Left ventricle myocardium inferior (tissue), 1 donor: ENCODE data around the gene KDELR3. TPM values are rescaled to one million over a fixed set of nuclear protein-coding genes. Genes with fewer than 3 reads are reported as not detected.

ENCODE experiments used
- DNase-seq: peaks from one replicate; pipeline ENCODE4 v3.0.0-alpha.2; 2020
- H3K27ac ChIP-seq: fragments of 200-600 bp; replicated peaks from 2 replicates; pipeline ENCODE4 v1.8.0; 2021
- H3K27me3 ChIP-seq: fragments of 200-600 bp; 2 replicates; pipeline ENCODE4 v1.8.0; 2021; ENCODE audit warnings: low read depth
- H3K36me3 ChIP-seq: fragments of 200-600 bp; 2 replicates; pipeline ENCODE4 v1.8.0; 2021
- H3K4me1 ChIP-seq: fragments of 200-600 bp; 2 replicates; pipeline ENCODE4 v1.8.0; 2021
- H3K4me3 ChIP-seq: fragments of 200-600 bp; 2 replicates; pipeline ENCODE4 v1.8.0; 2021; ENCODE audit warnings: mild to moderate bottlenecking, moderate library complexity
- H3K9me3 ChIP-seq: fragments of 200-600 bp; replicated peaks from 2 replicates; pipeline ENCODE4 v1.8.0; 2021
- CTCF ChIP-seq: fragments of 200-600 bp; IDR thresholded peaks from 2 replicates; pipeline ENCODE4 v1.8.0; 2021; ENCODE audit warnings: antibody characterized with exemption, mild to moderate bottlenecking, borderline replicate concordance
- intact Hi-C: fragments of 100-400 bp; cut with micrococcal nuclease; formaldehyde crosslinking; loops from one replicate; pipeline ENCODE4 v1.11.0; 2022
- total RNA-seq: library from RNA; stranded (reverse); fragmentation: NEBNext Ultra II Directional; extraction: Animal tissue kit (Norgen Biotek cat#: 25700); gene quantifications from one replicate; pipeline ENCODE4 v1.2.1, GENCODE V29; 2021
- donor health status: DM: no; HTN: yes; CAD: no; lungs with severe emphysema.

KDELR3 gene
- total RNA-seq, 1 donor from 2014 or later: 6.0 TPM

GRCh38 chr22:38471237-38471636, 3.3 kb downstream of the KDELR3 start:
- H3K27ac ChIP-seq: no peak overlapping the region
- intact Hi-C loops: no loop called here
- H3K4me3 ChIP-seq: no peak overlapping the region
- no peaks in the 10 kb centered on the region for H3K36me3 ChIP-seq
- DNase-seq: no peak
- TF ChIP-seq CTCF: no peak
- peaks cover 21% of the 10 kb centered on the region for H3K4me1 ChIP-seq
- H3K27me3 ChIP-seq: no peaks in the 10 kb centered on the region
- H3K9me3 ChIP-seq: no peaks in the 10 kb centered on the region

GRCh38 chr22:38474003-38474607, 6.2 kb downstream of the KDELR3 start:
- TF ChIP-seq CTCF: no peak
- DNase-seq: no peak
- H3K4me1 ChIP-seq: peaks cover 3% of the 10 kb centered on the region
- no peaks in the 10 kb centered on the region for H3K27me3 ChIP-seq
- no peaks in the 10 kb centered on the region for H3K9me3 ChIP-seq
- no peak overlapping the region for H3K27ac ChIP-seq
- no peak overlapping the region for H3K4me3 ChIP-seq
- intact Hi-C loops: no loop called here
- no peaks in the 10 kb centered on the region for H3K36me3 ChIP-seq

DNA sequence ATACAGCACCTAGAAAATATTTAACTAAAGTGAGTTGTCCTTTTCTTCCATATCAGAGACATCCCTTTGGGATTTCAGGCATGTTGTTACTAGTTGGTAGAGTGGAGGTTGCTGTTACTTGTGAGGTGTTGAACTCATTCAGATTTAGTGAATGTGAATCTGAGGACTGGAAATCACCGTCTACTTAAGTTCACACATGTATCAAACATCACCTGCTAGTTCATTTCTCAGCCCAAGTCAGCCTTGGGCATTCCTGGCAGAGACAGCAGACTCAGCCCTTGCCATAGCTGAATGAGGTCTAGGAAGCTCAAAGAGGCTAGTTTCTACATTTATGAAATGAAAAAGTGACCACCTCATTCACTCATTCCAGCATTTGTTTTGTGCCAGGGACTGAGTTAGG, 9.7 kb downstream of the KDELR3 start:
- Histone ChIP-seq H3K36me3 (peaks cover 30% of the 10 kb centered on the region), H3K9me3 (no peaks in the 10 kb centered on the region)
- TF ChIP-seq CTCF: no peak

DNA sequence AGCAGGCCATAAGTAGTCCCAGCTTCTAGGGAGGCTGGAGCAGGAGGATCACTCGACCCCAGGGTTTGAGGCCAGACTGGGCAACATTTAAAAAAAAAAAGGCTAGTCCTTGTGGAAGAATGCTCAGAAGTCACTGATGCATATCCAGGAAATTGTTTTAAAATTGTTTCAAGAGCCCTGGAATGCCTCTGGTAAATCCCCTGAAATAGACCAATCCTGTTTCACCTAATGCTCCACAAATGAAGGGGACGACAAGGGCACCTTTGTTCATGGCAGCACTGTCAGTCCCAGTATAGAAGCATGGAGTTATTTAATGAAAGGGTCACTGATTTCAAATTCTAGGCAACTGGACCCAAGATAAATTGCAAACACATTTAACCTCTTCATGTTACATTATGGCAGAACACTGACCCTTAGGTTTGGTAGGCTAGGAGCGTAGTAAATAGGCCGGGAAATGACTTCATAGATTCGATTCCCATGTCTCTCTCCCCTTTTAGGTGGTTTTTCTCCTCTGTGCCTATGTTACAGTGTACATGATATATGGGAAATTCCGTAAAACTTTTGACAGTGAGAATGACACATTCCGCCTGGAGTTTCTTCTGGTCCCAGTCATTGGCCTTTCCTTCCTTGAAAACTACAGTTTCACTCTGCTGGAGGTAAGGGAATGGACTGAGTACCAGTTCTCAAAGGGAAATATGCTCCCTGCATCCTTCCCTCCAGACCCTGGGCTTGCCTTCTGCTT, 11.4 kb downstream of the KDELR3 start:
- Histone ChIP-seq H3K36me3 (peaks cover 47% of the 10 kb centered on the region), H3K9me3 (no peaks in the 10 kb centered on the region), H3K4me3 (no peak overlapping the region), H3K4me1 (peaks cover 6% of the 10 kb centered on the region), H3K27me3 (no peaks in the 10 kb centered on the region), H3K27ac (peak overlapping the region; percentile 31)
- DNase-seq: no peak
- no peak for TF ChIP-seq CTCF
- intact Hi-C loops: no loop called here

More for the DNA sequence above, 9.7 kb downstream of the KDELR3 start:
- Histone ChIP-seq H3K4me1 (peaks cover 6% of the 10 kb centered on the region), H3K27me3 (no peaks in the 10 kb centered on the region), H3K27ac (no peak overlapping the region), H3K4me3 (no peak overlapping the region)
- intact Hi-C loops: no loop called here
- DNase-seq: no peak

DNA sequence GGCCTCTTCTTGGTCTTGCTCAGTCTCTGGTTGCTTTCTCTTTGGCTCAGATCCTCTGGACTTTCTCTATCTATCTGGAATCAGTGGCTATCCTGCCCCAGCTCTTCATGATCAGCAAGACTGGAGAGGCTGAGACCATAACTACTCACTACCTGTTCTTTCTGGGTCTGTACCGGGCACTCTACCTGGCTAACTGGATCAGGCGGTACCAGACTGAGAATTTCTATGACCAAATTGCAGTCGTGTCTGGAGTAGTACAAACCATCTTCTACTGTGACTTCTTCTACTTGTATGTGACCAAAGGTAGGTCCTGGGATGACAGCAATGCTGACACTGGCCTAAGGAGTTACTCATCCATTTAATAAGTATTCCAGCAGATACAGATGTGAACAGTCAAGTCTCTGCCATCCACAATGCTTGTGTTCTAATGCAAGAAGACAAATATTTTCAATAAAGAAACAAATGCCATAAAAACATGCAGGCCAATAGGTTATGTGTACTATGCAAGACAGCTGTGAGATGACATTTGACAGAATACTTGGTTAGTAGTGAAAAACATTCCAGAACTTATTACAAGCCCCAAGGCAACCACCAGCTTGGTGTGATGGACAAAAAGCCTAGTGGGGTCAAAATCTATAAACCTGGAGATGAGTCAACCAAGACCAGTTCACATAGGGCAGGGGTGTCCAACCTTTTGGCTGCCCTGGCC, 13.4 kb downstream of the KDELR3 start:
- Histone ChIP-seq H3K4me1 (peaks cover 12% of the 10 kb centered on the region), H3K9me3 (no peaks in the 10 kb centered on the region), H3K27me3 (no peaks in the 10 kb centered on the region), H3K4me3 (no peak overlapping the region), H3K36me3 (peaks cover 67% of the 10 kb centered on the region), H3K27ac (no peak overlapping the region)
- intact Hi-C loops: no loop called here
- no peak for TF ChIP-seq CTCF
- DNase-seq: no peak
